PC-3 (cell line): ENCODE results near the gene NUDT3. TPM values are rescaled to one million over a fixed set of nuclear protein-coding genes. Genes with fewer than 3 reads are reported as not detected.

Experiments used
- ATAC-seq: fragments of 200-7000 bp; cut with Tn5 transposase; 2 replicates; pipeline ENCODE4 v1.9.1; 2020; ENCODE audit warnings: mild to moderate bottlenecking, moderate library complexity
- BruUV-seq: library from RNA; stranded (reverse); fragments of 400-500 nt; replicated peaks from 2 replicates; lab custom pipeline; 2021; lab: Mats Ljungman, UMichigan
- CTCF ChIA-PET: fragments of 300-600 bp; sonication (Branson Sonifier 250); formaldehyde crosslinking; loops from one replicate; lab custom pipeline; 2022; ENCODE audit warnings: antibody characterized with exemption; lab: Charles Lee
- POLR2A ChIA-PET: fragments of 300-600 bp; sonication (Branson Sonifier 250); formaldehyde crosslinking; loops from one replicate; lab custom pipeline; 2022; ENCODE audit warnings: antibody characterized with exemption; ENCODE audit not compliant: unreplicated experiment; lab: Charles Lee
- DNase-seq: peaks from one replicate; pipeline ENCODE4 v3.0.0-alpha.2; 2015
- H2AFZ ChIP-seq: fragments of 300-600 bp; sonication (generic); 2 replicates; pipeline ENCODE4 v1.6.0; 2016; ENCODE audit warnings: antibody characterized with exemption, low read length
- H3F3A ChIP-seq: fragments of 300-600 bp; sonication (generic); one replicate; pipeline ENCODE4 v1.6.0; 2017; ENCODE audit warnings: antibody characterized with exemption, low read length, control low read depth, mild to moderate bottlenecking; ENCODE audit not compliant: unreplicated experiment
- H3K27ac ChIP-seq: fragments of 300-600 bp; sonication (generic); 2 replicates; pipeline ENCODE4 v1.5.1; 2016; ENCODE audit warnings: mild to moderate bottlenecking, low read length
- H3K27me3 ChIP-seq: fragments of 300-600 bp; sonication (generic); 2 replicates; pipeline ENCODE4 v1.6.1; 2016; ENCODE audit warnings: low read length, mixed read lengths
- H3K36me3 ChIP-seq: fragments of 300-600 bp; sonication (generic); 2 replicates; pipeline ENCODE4 v1.6.1; 2016; ENCODE audit warnings: low read depth, mixed run types, low read length, mixed read lengths
- H3K4me1 ChIP-seq: fragments of 300-600 bp; sonication (generic); 2 replicates; pipeline ENCODE4 v1.5.1; 2016; ENCODE audit warnings: low read length; ENCODE audit not compliant: insufficient read depth
- H3K4me2 ChIP-seq: fragments of 300-600 bp; sonication (generic); 2 replicates; pipeline ENCODE4 v1.6.0; 2016; ENCODE audit warnings: low read length
- H3K4me3 ChIP-seq: fragments of 300-600 bp; sonication (generic); 2 replicates; pipeline ENCODE4 v1.5.1; 2016; ENCODE audit warnings: mild to moderate bottlenecking, low read length, mixed read lengths
- H3K79me2 ChIP-seq: fragments of 300-600 bp; sonication (generic); 2 replicates; pipeline ENCODE4 v1.6.1; 2017; ENCODE audit warnings: low read length, mixed read lengths
- H3K9ac ChIP-seq: fragments of 300-600 bp; sonication (generic); 2 replicates; pipeline ENCODE4 v1.6.0; 2016; ENCODE audit warnings: mild to moderate bottlenecking, low read length
- H3K9me2 ChIP-seq: fragments of 300-600 bp; sonication (generic); replicated peaks from 2 replicates; pipeline ENCODE4 v1.6.1; 2016; ENCODE audit warnings: mixed run types, low read length, mixed read lengths
- H3K9me3 ChIP-seq: fragments of 300-600 bp; sonication (generic); 2 replicates; pipeline ENCODE4 v1.6.1; 2016; ENCODE audit warnings: low read length, mixed read lengths
- H4K20me1 ChIP-seq: fragments of 300-600 bp; sonication (generic); 2 replicates; pipeline ENCODE4 v1.6.1; 2016; ENCODE audit warnings: low read length, mixed read lengths
- CTCF ChIP-seq: fragments of 300-600 bp; sonication (generic); conservative IDR thresholded peaks from 2 replicates; pipeline ENCODE4 v1.5.1; 2017; ENCODE audit warnings: antibody characterized with exemption, low read depth, mild to moderate bottlenecking, low read length
- EZH2 ChIP-seq: fragments of 300-600 bp; sonication (generic); IDR thresholded peaks from one replicate; pipeline ENCODE4 v1.6.1; 2017; ENCODE audit warnings: antibody characterized with exemption, mild to moderate bottlenecking, low read length; ENCODE audit not compliant: unreplicated experiment
- EZH2phosphoT487 ChIP-seq: fragments of 300-600 bp; sonication (generic); IDR thresholded peaks from 2 replicates; pipeline ENCODE4 v1.6.1; 2018; ENCODE audit warnings: mild to moderate bottlenecking, antibody characterized with exemption, low read length, borderline replicate concordance
- intact Hi-C: fragments of 100-400 bp; cut with micrococcal nuclease; formaldehyde crosslinking; loops from 2 replicates; pipeline ENCODE4 v1.9.0; 2023
- total RNA-seq: library from RNA; depleted of rRNA; stranded (reverse); fragments of >200 nt; gene quantifications from 2 replicates; pipeline ENCODE4 v1.2.3, GENCODE V29; 2014

Gene NUDT3
- total RNA-seq, 1 experiment from 2014 or later: 24.6 TPM

GRCh38 chr6:34346175-34347119, 46.0 kb downstream of the NUDT3 start:
- ATAC-seq (no peak), DNase-seq (no peak)
- Histone ChIP-seq H3K27ac (no peak overlapping the region), H3K4me2 (no peak overlapping the region), H3F3A (peaks cover 4% of the 10 kb centered on the region), H4K20me1 (peaks cover 19% of the 10 kb centered on the region; the same call in 1 of the 2 replicates), H3K9ac (no peak overlapping the region), H3K36me3 (no peaks in the 10 kb centered on the region), H3K4me1 (peaks cover 13% of the 10 kb centered on the region), H3K9me2 (no peaks in the 10 kb centered on the region), H3K79me2 (peaks cover 65% of the 10 kb centered on the region), H3K4me3 (no peak overlapping the region), H3K9me3 (no peaks in the 10 kb centered on the region), H2AFZ (no peak overlapping the region), H3K27me3 (no peaks in the 10 kb centered on the region)
- no peak for TF ChIP-seq CTCF
- no peak for TF ChIP-seq EZH2phosphoT487
- no peak for TF ChIP-seq EZH2
- ChIA-PET POLR2A (no interaction called here), CTCF (no interaction called here)
- BruUV-seq: no TSS peak
- intact Hi-C loops: no loop called here

- H3K9ac ChIP-seq: no peak overlapping the region
- no TSS peak for BruUV-seq
- no peaks in the 10 kb centered on the region for H3K9me3 ChIP-seq
- H3K27ac ChIP-seq: no peak overlapping the region
- POLR2A ChIA-PET: no interaction called here
- peaks cover 24% of the 10 kb centered on the region; the same call in 1 of the 2 replicates for H4K20me1 ChIP-seq
- intact Hi-C loops: no loop called here
- DNase-seq (no peak), ATAC-seq (no peak)
- peaks cover 61% of the 10 kb centered on the region for H3K79me2 ChIP-seq
- H3K36me3 ChIP-seq: peaks cover 8% of the 10 kb centered on the region; the same call in 1 of the 2 replicates
- TF ChIP-seq EZH2phosphoT487: no peak
- TF ChIP-seq EZH2: no peak
- TF ChIP-seq CTCF: no peak
- no peak overlapping the region for H3K4me2 ChIP-seq
- no peaks in the 10 kb centered on the region for H3K27me3 ChIP-seq
- H3K4me3 ChIP-seq: no peak overlapping the region
- CTCF ChIA-PET: no interaction called here
- no peaks in the 10 kb centered on the region for H3K9me2 ChIP-seq
- peaks cover 8% of the 10 kb centered on the region for H3F3A ChIP-seq
- H2AFZ ChIP-seq: no peak overlapping the region
- H3K4me1 ChIP-seq: peaks cover 30% of the 10 kb centered on the region
Observed at GRCh38 chr6:34343806-34344205, 48.7 kb downstream of the NUDT3 start.

GRCh38 chr6:34342247-34342646, 50.2 kb downstream of the NUDT3 start:
- no peaks in the 10 kb centered on the region for H3K9me3 ChIP-seq
- BruUV-seq: no TSS peak
- TF ChIP-seq EZH2phosphoT487 (no peak), EZH2 (no peak)
- no peaks in the 10 kb centered on the region for H3K27me3 ChIP-seq
- peaks cover 41% of the 10 kb centered on the region for H3K4me1 ChIP-seq
- ChIA-PET CTCF (no interaction called here), POLR2A (interaction anchor here (0.7 kb wide), 1 partner anchor 105 kb away, joined by 9 read pairs; the partner anchor contains the start of gene HMGA1)
- H3K79me2 ChIP-seq: peaks cover 77% of the 10 kb centered on the region
- H3K36me3 ChIP-seq: peaks cover 8% of the 10 kb centered on the region; the same call in 1 of the 2 replicates
- intact Hi-C loops: no loop called here
- H4K20me1 ChIP-seq: peaks cover 37% of the 10 kb centered on the region; the same call in 1 of the 2 replicates
- H2AFZ ChIP-seq: no peak overlapping the region
- no peak overlapping the region for H3K9ac ChIP-seq
- peak overlapping the region; percentile 72 for H3K27ac ChIP-seq
- no peak for DNase-seq
- no peak for ATAC-seq
- peaks cover 8% of the 10 kb centered on the region for H3F3A ChIP-seq
- H3K4me3 ChIP-seq: peak overlapping the region; percentile 36; the same call in 1 of the 2 replicates
- no peaks in the 10 kb centered on the region for H3K9me2 ChIP-seq
- H3K4me2 ChIP-seq: peak overlapping the region; percentile 68
